K562 (cell line): ENCODE results near the gene DGKZ. TPM values are rescaled to one million over a fixed set of nuclear protein-coding genes. Genes with fewer than 3 reads are reported as not detected.

Experiments
- CXXC5 ChIP-seq: fragments of 250-450 bp; sonication (Bioruptor Pico); IDR thresholded peaks from 2 replicates; pipeline ENCODE4 v1.8.0; 2022; ENCODE audit warnings: inconsistent platforms, mild to moderate bottlenecking, moderate library complexity
- DPF2 ChIP-seq: fragments of 450-650 bp; IDR thresholded peaks from 2 replicates; pipeline ENCODE4 v1.6.1; 2016
- FOSL1 ChIP-seq: fragments of 200-800 bp; sonication (Bioruptor generic); conservative IDR thresholded peaks from 2 replicates; pipeline ENCODE4 v1.6.1; 2016; ENCODE audit warnings: missing genetic modification characterization, missing compliant biosample characterization
- FOXA1 ChIP-seq: fragments of 450-650 bp; IDR thresholded peaks from 2 replicates; pipeline ENCODE4 v1.6.1; 2016; ENCODE audit warnings: mild to moderate bottlenecking, borderline replicate concordance
- HDAC2 ChIP-seq: fragments of 450-650 bp; IDR thresholded peaks from 2 replicates; pipeline ENCODE4 v1.6.1; 2016; ENCODE audit warnings: mild to moderate bottlenecking
- LCOR ChIP-seq: sonication (generic); formaldehyde crosslinking; IDR thresholded peaks from 2 replicates; pipeline ENCODE4 v1.8.0; 2022; ENCODE audit warnings: mild to moderate bottlenecking, missing genetic modification reagents
- MBD2 ChIP-seq: sonication (generic); IDR thresholded peaks from 2 replicates; pipeline ENCODE4 v1.6.1; 2016; ENCODE audit warnings: low read depth, borderline replicate concordance
- NFIC ChIP-seq: fragments of 450-650 bp; IDR thresholded peaks from 2 replicates; pipeline ENCODE4 v1.6.1; 2017; ENCODE audit warnings: mild to moderate bottlenecking, inconsistent platforms
- RB1 ChIP-seq: fragments of 450-650 bp; IDR thresholded peaks from 2 replicates; pipeline ENCODE4 v1.6.1; 2017; ENCODE audit warnings: low read depth, mild to moderate bottlenecking
- RCOR1 ChIP-seq, 2 experiments: IDR thresholded peaks; 2 replicates each; pipeline ENCODE4 v1.6.1; 2012; ENCODE audit warnings: low read depth in 2 of 2, low read length in 2 of 2, borderline replicate concordance in 1 of 2, improper control_type of control experiment in 1 of 2
- RNF219 ChIP-seq: fragments of 250-450 bp; sonication (Bioruptor Pico); IDR thresholded peaks from 2 replicates; pipeline ENCODE4 v1.5.0; 2022; ENCODE audit warnings: mild to moderate bottlenecking
- SP1 ChIP-seq: sonication (generic); formaldehyde crosslinking; IDR thresholded peaks from 2 replicates; pipeline ENCODE4 v1.8.1; 2022; ENCODE audit warnings: mild to moderate bottlenecking, missing genetic modification reagents
- SP2 ChIP-seq: IDR thresholded peaks from 2 replicates; pipeline ENCODE4 v1.6.1; 2011; ENCODE audit warnings: mild to moderate bottlenecking, low read depth, low read length, moderate library complexity; ENCODE audit not compliant: poor library complexity, severe bottlenecking; ENCODE audit errors: extremely low read depth
- TBP ChIP-seq: optimal IDR thresholded peaks from 2 replicates; pipeline ENCODE3; 2011; ENCODE audit warnings: low read depth, low read length, improper control_type of control experiment
- ZBED1 ChIP-seq: IDR thresholded peaks from 2 replicates; pipeline ENCODE4 v1.6.1; 2014
- ZKSCAN3 ChIP-seq: fragments of 250-450 bp; sonication (Bioruptor Pico); IDR thresholded peaks from 2 replicates; pipeline ENCODE4 v1.4.0; 2020
- ZNF175 ChIP-seq: fragments of 200-800 bp; sonication (Bioruptor generic); IDR thresholded peaks from 2 replicates; pipeline ENCODE4 v1.6.1; 2016; ENCODE audit warnings: low read depth, mild to moderate bottlenecking, missing genetic modification characterization, missing compliant biosample characterization
- ZNF41 ChIP-seq: fragments of 250-450 bp; sonication (Bioruptor Pico); conservative IDR thresholded peaks from 2 replicates; pipeline ENCODE4 v1.4.0; 2020; ENCODE audit warnings: mild to moderate bottlenecking
- ZNF655 ChIP-seq: fragments of 250-450 bp; sonication (Bioruptor Pico); IDR thresholded peaks from 2 replicates; pipeline ENCODE4 v1.5.0; 2021
- polyA plus RNA-seq, 8 experiments: library from polyadenylated mRNA; depleted of rRNA in 4 of 8; stranded (reverse) in 5 of 8; unstranded in 3 of 8; fragments of >200 nt; fragmentation: Nextera tagmentation in 2 of 8; fragmentation: Illumina TruSeq in 1 of 8; extraction: Ambion mirVana in 2 of 8; extraction: Trizol in 1 of 8; gene quantifications; 2 replicates each; pipeline versions ENCODE4 v1.2.1 to v1.2.3, GENCODE V29; 2011 to 2014; ENCODE audit warnings: inconsistent platforms in 1 of 8, missing spikeins in 1 of 8
- total RNA-seq, 7 experiments: library from RNA; depleted of rRNA in 6 of 7; stranded (reverse); fragments of >200 nt in 6 of 7; fragmentation: Illumina TruSeq in 2 of 7; extraction: Trizol in 2 of 7; gene quantifications; 2 replicates each; pipeline versions ENCODE4 v1.2.1 to v1.2.3, GENCODE V29; 2011 to 2021; ENCODE audit warnings: low replicate concordance in 1 of 7
- TF ChIP-seq, protein P1 (sequence below): fragments of 450-650 bp; IDR thresholded peaks from 2 replicates; pipeline ENCODE4 v1.6.1; 2017; ENCODE audit warnings: antibody characterized with exemption, mild to moderate bottlenecking
- TF ChIP-seq, protein P2 (sequence below): sonication (generic); formaldehyde crosslinking; IDR thresholded peaks from 2 replicates; pipeline ENCODE4 v1.8.1; 2023; ENCODE audit warnings: mild to moderate bottlenecking, missing genetic modification reagents

DGKZ gene
- total and polyA plus RNA-seq, 9 of the 15 experiments (the other 6 are each of a cell fraction or from before 2014, with no cell fraction given): 0.51 to 100 (median 44.2) TPM

GRCh38 chr11:46309814-46310259 is 37.4 kb upstream of the DGKZ start (continued):
- TF ChIP-seq ZNF655 (no peak), ZKSCAN3 (CRISPR knock-in tag) (no peak), TBP (peak; percentile 28), HDAC2 (0 out of 2 replicates have a peak, but pooled peaks have one; percentile 32), RCOR1 (IDR thresholded peaks at IDR 0.05; ENCODE audit: borderline replicate concordance in 1 of 2, low read depth in 2 of 2, low read length in 2 of 2) (0 out of 4 replicates have a peak, but pooled peaks of 1 of the 2 experiments have one; percentile 54), SP2 (no peak), CXXC5 (CRISPR knock-in tag) (0 out of 2 replicates have a peak, but pooled peaks have one; percentile 45), ZBED1 (no peak), ZNF175 (CRISPR knock-in tag) (no peak), FOXA1 (no peak), LCOR (CRISPR knock-in tag) (no peak), MBD2 (no peak), RNF219 (no peak), DPF2 (peak; percentile 72), NFIC (no peak), RB1 (no peak), FOSL1 (peak; percentile 45; the same call in 1 of the 2 replicates), SP1 (CRISPR knock-in tag) (no peak), ZNF41 (CRISPR knock-in tag) (no peak)
- TF ChIP-seq, protein P1, sequence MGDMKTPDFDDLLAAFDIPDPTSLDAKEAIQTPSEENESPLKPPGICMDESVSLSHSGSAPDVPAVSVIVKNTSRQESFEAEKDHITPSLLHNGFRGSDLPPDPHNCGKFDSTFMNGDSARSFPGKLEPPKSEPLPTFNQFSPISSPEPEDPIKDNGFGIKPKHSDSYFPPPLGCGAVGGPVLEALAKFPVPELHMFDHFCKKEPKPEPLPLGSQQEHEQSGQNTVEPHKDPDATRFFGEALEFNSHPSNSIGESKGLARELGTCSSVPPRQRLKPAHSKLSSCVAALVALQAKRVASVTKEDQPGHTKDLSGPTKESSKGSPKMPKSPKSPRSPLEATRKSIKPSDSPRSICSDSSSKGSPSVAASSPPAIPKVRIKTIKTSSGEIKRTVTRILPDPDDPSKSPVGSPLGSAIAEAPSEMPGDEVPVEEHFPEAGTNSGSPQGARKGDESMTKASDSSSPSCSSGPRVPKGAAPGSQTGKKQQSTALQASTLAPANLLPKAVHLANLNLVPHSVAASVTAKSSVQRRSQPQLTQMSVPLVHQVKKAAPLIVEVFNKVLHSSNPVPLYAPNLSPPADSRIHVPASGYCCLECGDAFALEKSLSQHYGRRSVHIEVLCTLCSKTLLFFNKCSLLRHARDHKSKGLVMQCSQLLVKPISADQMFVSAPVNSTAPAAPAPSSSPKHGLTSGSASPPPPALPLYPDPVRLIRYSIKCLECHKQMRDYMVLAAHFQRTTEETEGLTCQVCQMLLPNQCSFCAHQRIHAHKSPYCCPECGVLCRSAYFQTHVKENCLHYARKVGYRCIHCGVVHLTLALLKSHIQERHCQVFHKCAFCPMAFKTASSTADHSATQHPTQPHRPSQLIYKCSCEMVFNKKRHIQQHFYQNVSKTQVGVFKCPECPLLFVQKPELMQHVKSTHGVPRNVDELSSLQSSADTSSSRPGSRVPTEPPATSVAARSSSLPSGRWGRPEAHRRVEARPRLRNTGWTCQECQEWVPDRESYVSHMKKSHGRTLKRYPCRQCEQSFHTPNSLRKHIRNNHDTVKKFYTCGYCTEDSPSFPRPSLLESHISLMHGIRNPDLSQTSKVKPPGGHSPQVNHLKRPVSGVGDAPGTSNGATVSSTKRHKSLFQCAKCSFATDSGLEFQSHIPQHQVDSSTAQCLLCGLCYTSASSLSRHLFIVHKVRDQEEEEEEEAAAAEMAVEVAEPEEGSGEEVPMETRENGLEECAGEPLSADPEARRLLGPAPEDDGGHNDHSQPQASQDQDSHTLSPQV: peak; percentile 90
- TF ChIP-seq, protein P2, sequence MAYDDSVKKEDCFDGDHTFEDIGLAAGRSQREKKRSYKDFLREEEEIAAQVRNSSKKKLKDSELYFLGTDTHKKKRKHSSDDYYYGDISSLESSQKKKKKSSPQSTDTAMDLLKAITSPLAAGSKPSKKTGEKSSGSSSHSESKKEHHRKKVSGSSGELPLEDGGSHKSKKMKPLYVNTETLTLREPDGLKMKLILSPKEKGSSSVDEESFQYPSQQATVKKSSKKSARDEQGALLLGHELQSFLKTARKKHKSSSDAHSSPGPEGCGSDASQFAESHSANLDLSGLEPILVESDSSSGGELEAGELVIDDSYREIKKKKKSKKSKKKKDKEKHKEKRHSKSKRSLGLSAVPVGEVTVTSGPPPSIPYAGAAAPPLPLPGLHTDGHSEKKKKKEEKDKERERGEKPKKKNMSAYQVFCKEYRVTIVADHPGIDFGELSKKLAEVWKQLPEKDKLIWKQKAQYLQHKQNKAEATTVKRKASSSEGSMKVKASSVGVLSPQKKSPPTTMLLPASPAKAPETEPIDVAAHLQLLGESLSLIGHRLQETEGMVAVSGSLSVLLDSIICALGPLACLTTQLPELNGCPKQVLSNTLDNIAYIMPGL (CRISPR knock-in tag): no peak
